Smooth muscle cell (in vitro differentiated cells): Measurements from ENCODE around the gene COLQ. TPM values are rescaled to one million over a fixed set of nuclear protein-coding genes. Genes with fewer than 3 reads are reported as not detected.

Source experiments
- DNase-seq: peaks from one replicate; lab custom pipeline; 2025; ENCODE audit not compliant: unreplicated experiment; lab: John Stamatoyannopoulos, UW
- H2AFZ ChIP-seq: fragments of 200-600 bp; sonication (generic); 2 replicates; pipeline ENCODE4 v1.6.0; 2016; ENCODE audit warnings: antibody characterized with exemption, low read depth, mild to moderate bottlenecking
- H3F3A ChIP-seq: fragments of 200-600 bp; sonication (generic); 2 replicates; pipeline ENCODE4 v1.6.0; 2017; ENCODE audit warnings: antibody characterized with exemption, low read depth
- H3K27ac ChIP-seq: fragments of 200-600 bp; sonication (generic); 2 replicates; pipeline ENCODE4 v1.5.1; 2016; ENCODE audit warnings: low read depth, mild to moderate bottlenecking
- H3K27me3 ChIP-seq: fragments of 200-600 bp; sonication (generic); 2 replicates; pipeline ENCODE4 v1.6.1; 2016; ENCODE audit warnings: low read depth, mild to moderate bottlenecking
- H3K36me3 ChIP-seq: fragments of 200-600 bp; sonication (generic); 2 replicates; pipeline ENCODE4 v1.5.1; 2016; ENCODE audit warnings: low read depth
- H3K4me1 ChIP-seq: fragments of 200-600 bp; sonication (generic); 2 replicates; pipeline ENCODE4 v1.5.1; 2016; ENCODE audit warnings: low read depth
- H3K4me2 ChIP-seq: fragments of 200-600 bp; sonication (generic); 2 replicates; pipeline ENCODE4 v1.6.0; 2016; ENCODE audit warnings: mild to moderate bottlenecking
- H3K4me3 ChIP-seq: fragments of 200-600 bp; sonication (generic); 2 replicates; pipeline ENCODE4 v1.5.1; 2016; ENCODE audit warnings: mild to moderate bottlenecking
- H3K79me2 ChIP-seq: fragments of 200-600 bp; sonication (generic); 2 replicates; pipeline ENCODE4 v1.6.0; 2016; ENCODE audit warnings: low read depth, mild to moderate bottlenecking
- H3K9ac ChIP-seq: fragments of 200-600 bp; sonication (generic); 2 replicates; pipeline ENCODE4 v1.6.0; 2016; ENCODE audit warnings: low read depth
- H3K9me3 ChIP-seq: fragments of 200-600 bp; sonication (generic); replicated peaks from 2 replicates; pipeline ENCODE4 v1.5.1; 2016; ENCODE audit warnings: low read depth
- H4K20me1 ChIP-seq: fragments of 200-600 bp; sonication (generic); 2 replicates; pipeline ENCODE4 v1.6.0; 2016; ENCODE audit warnings: low read depth
- WGBS: methylation state at CpG from one replicate; pipeline ENCODE4 v1.1.7; 2016; ENCODE audit warnings: low lambda C conversion rate; 5-methylcytosine and 5-hydroxymethylcytosine counted together
- polyA plus RNA-seq: library from polyadenylated mRNA; unstranded; fragments of >200 nt; fragmentation: Nextera tagmentation; extraction: Ambion mirVana; gene quantifications from 2 replicates; pipeline ENCODE4 v1.2.1, GENCODE V29; 2016
- total RNA-seq: library from RNA; depleted of rRNA; stranded (reverse); fragments of >200 nt; gene quantifications from 2 replicates; pipeline ENCODE4 v1.2.3, GENCODE V29; 2014
- TF ChIP-seq, protein P1 (sequence below): fragments of 200-600 bp; sonication (generic); IDR thresholded peaks from 2 replicates; pipeline ENCODE4 v1.5.1; 2017; ENCODE audit warnings: borderline replicate concordance, mild to moderate bottlenecking, antibody characterized with exemption; ENCODE audit not compliant: insufficient read depth, poor library complexity, severe bottlenecking

Gene COLQ
- total and polyA plus RNA-seq, 2 experiments from 2014 or later, result 0.69 to 1.8 TPM

DNA sequence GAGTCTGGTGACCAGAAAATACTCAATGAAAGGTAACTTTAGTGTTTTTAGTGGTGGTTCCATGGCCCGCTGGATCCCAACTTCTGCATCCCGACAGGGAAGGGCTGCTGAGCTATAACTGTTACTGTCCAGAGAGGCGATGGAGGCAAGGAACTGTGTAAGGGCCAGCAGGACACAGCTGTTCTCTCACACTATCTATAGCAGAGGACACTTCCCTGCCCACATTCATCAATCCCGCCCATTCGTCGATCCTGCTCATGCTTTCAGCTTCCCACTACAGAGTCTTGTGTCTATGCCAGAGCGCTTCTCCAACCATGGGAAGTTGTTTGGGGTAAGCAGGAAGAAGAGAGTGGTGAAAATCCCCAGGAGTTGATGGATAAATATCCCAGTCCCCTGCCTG is 8.4 kb downstream of the COLQ start:
- H3K9ac ChIP-seq, result no peak overlapping the region

DNA sequence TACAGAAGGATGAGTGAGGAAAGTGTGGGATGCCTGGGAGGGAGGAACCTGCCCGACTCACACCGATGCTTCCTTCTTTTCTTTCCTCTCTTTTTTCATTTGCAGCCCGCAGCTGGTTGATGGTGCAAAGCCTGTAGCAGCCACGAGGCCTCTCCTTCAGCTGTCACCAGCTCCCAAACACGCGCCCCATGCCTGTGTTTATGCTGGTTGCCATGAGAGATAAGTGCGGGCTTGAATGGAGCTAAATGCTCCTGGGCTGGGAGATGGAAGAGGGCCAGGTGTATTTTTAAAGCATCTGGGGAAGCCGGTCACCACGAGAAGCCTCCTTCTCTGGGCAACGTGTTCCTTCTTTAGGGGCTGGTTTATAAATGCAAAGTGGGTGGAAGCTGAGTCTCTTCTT is 9.3 kb downstream of the COLQ start:
- Histone ChIP-seq H3K27ac (no peak overlapping the region), H4K20me1 (no peaks in the 10 kb centered on the region), H3K4me2 (no peak overlapping the region), H2AFZ (no peak overlapping the region), H3K4me3 (no peak overlapping the region), H3K4me1 (no peaks in the 10 kb centered on the region), H3K79me2 (no peaks in the 10 kb centered on the region), H3K9ac (no peak overlapping the region), H3K9me3 (no peaks in the 10 kb centered on the region), H3K27me3 (no peaks in the 10 kb centered on the region), H3F3A (no peaks in the 10 kb centered on the region), H3K36me3 (no peaks in the 10 kb centered on the region)
- TF ChIP-seq, protein P1, sequence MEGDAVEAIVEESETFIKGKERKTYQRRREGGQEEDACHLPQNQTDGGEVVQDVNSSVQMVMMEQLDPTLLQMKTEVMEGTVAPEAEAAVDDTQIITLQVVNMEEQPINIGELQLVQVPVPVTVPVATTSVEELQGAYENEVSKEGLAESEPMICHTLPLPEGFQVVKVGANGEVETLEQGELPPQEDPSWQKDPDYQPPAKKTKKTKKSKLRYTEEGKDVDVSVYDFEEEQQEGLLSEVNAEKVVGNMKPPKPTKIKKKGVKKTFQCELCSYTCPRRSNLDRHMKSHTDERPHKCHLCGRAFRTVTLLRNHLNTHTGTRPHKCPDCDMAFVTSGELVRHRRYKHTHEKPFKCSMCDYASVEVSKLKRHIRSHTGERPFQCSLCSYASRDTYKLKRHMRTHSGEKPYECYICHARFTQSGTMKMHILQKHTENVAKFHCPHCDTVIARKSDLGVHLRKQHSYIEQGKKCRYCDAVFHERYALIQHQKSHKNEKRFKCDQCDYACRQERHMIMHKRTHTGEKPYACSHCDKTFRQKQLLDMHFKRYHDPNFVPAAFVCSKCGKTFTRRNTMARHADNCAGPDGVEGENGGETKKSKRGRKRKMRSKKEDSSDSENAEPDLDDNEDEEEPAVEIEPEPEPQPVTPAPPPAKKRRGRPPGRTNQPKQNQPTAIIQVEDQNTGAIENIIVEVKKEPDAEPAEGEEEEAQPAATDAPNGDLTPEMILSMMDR, result no peak
- no peak for DNase-seq
- 91% methylated on average over 10 of the region's 10 CpGs for WGBS

More for the DNA sequence above, 8.4 kb downstream of the COLQ start:
- TF ChIP-seq, protein P1, result no peak
- WGBS, result 94% methylated on average over 7 of the region's 7 CpGs
- no peak overlapping the region for H3K4me2 ChIP-seq
- no peak for DNase-seq
- no peaks in the 10 kb centered on the region for H3K36me3 ChIP-seq
- no peak overlapping the region for H3K4me3 ChIP-seq
- H3K27ac ChIP-seq, result no peak overlapping the region
- no peaks in the 10 kb centered on the region for H3K27me3 ChIP-seq
- H3F3A ChIP-seq, result no peaks in the 10 kb centered on the region
- H3K9me3 ChIP-seq, result no peaks in the 10 kb centered on the region
- no peaks in the 10 kb centered on the region for H4K20me1 ChIP-seq
- H2AFZ ChIP-seq, result no peak overlapping the region
- H3K4me1 ChIP-seq, result no peaks in the 10 kb centered on the region
- no peaks in the 10 kb centered on the region for H3K79me2 ChIP-seq

DNA sequence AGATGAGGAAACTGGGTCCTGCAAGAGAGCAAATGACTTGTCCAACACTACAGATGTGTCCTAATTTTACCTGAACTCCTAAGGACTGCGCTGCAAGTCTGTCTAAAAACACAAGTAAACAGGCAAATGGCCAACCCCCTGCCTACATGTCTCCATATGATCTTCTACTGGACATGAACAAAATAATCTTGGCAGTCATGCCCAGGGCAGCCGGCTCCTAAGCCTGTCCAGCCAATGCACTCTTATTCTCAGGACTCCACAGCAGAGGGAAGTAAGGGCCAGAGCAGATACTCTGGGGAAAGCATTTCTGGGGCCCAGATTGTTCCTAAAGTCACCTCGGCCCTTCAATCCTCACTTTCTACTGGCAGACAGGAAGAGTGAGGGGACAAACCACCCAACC is 10.3 kb downstream of the COLQ start:
- no peaks in the 10 kb centered on the region for H3F3A ChIP-seq
- no peak overlapping the region for H3K27ac ChIP-seq
- no peaks in the 10 kb centered on the region for H4K20me1 ChIP-seq
- no peaks in the 10 kb centered on the region for H3K9me3 ChIP-seq
- no peaks in the 10 kb centered on the region for H3K36me3 ChIP-seq
- no peaks in the 10 kb centered on the region for H3K27me3 ChIP-seq
- H3K4me2 ChIP-seq, result no peak overlapping the region
- WGBS, result 97% methylated on average over 3 of the region's 3 CpGs
- H3K9ac ChIP-seq, result no peak overlapping the region
- H3K4me1 ChIP-seq, result no peaks in the 10 kb centered on the region
- H3K79me2 ChIP-seq, result no peaks in the 10 kb centered on the region
- no peak for DNase-seq
- TF ChIP-seq, protein P1, result no peak
- no peak overlapping the region for H2AFZ ChIP-seq
- H3K4me3 ChIP-seq, result no peak overlapping the region

DNA sequence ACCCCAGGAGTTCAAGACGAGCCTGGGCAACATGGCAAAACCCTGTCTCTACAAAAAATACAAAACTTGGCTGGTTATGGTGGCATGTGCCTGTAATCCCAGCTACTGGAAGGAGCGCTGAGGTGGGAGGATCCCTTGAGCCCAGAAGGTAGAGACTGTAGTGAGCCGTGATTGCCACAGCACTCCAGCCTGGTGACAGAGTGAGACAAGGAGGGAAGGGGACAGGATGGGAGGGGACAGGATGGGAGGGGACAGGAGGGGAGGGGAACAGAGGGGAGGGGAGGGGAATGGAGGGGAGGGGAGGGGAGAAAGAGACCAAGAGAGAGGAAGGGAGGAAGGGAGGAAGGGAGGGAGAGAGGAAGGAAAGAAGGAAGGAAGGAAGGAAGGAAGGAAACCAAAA is 11.0 kb downstream of the COLQ start:
- DNase-seq, result no peak
- Histone ChIP-seq H3K4me1 (no peaks in the 10 kb centered on the region), H3F3A (no peaks in the 10 kb centered on the region), H3K9me3 (no peaks in the 10 kb centered on the region), H3K9ac (no peak overlapping the region), H4K20me1 (no peaks in the 10 kb centered on the region), H3K79me2 (no peaks in the 10 kb centered on the region), H3K4me2 (no peak overlapping the region), H3K36me3 (no peaks in the 10 kb centered on the region), H3K27ac (no peak overlapping the region), H2AFZ (no peak overlapping the region), H3K4me3 (no peak overlapping the region), H3K27me3 (no peaks in the 10 kb centered on the region)
- TF ChIP-seq, protein P1, result no peak
- 64% methylated on average over 3 of the region's 3 CpGs for WGBS
